H9 (cell line): ENCODE measurements around the gene P2RX6. TPM values are rescaled to one million over a fixed set of nuclear protein-coding genes. Genes with fewer than 3 reads are reported as not detected.

Experiments
- DNase-seq: peaks from one replicate; pipeline ENCODE4 v3.0.0-alpha.2; 2017
- H2AFZ ChIP-seq: one replicate; pipeline ENCODE4 v1.6.1; 2013; ENCODE audit warnings: mild to moderate bottlenecking, low read length, control low read depth, moderate library complexity
- H2AK5ac ChIP-seq: 2 replicates; pipeline ENCODE4 v1.6.1; 2013; ENCODE audit warnings: low read length, control low read depth, mixed read lengths; ENCODE audit not compliant: insufficient read length
- H2BK120ac ChIP-seq: one replicate; pipeline ENCODE4 v1.6.1; 2013; ENCODE audit warnings: low read depth, mild to moderate bottlenecking, low read length, control low read depth, inconsistent platforms; ENCODE audit not compliant: poor library complexity, severe bottlenecking
- H2BK12ac ChIP-seq: 2 replicates; pipeline ENCODE4 v1.6.1; 2013; ENCODE audit warnings: low read length, control low read depth, mixed read lengths, low read depth; ENCODE audit not compliant: insufficient read length
- H2BK15ac ChIP-seq: 2 replicates; pipeline ENCODE4 v1.6.1; 2013; ENCODE audit warnings: low read depth, low read length, control low read depth
- H2BK20ac ChIP-seq: one replicate; pipeline ENCODE4 v1.6.1; 2013; ENCODE audit warnings: low read depth, mild to moderate bottlenecking, low read length, control low read depth, inconsistent platforms; ENCODE audit not compliant: poor library complexity, severe bottlenecking
- H2BK5ac ChIP-seq: 2 replicates; pipeline ENCODE4 v1.6.1; 2013; ENCODE audit warnings: low read length, control low read depth, mixed read lengths; ENCODE audit not compliant: insufficient read length
- H3K14ac ChIP-seq: 2 replicates; pipeline ENCODE4 v1.6.1; 2013; ENCODE audit warnings: low read length, control low read depth; ENCODE audit not compliant: insufficient read depth
- H3K18ac ChIP-seq: 2 replicates; pipeline ENCODE4 v1.6.1; 2013; ENCODE audit warnings: low read depth, mild to moderate bottlenecking, mixed read lengths, low read length, control low read depth; ENCODE audit not compliant: insufficient read length
- H3K23ac ChIP-seq: 2 replicates; pipeline ENCODE4 v1.6.1; 2013; ENCODE audit warnings: low read length, control low read depth, mixed read lengths, low read depth; ENCODE audit not compliant: insufficient read length
- H3K23me2 ChIP-seq: 2 replicates; pipeline ENCODE4 v1.6.1; 2013; ENCODE audit warnings: low read depth, mild to moderate bottlenecking, mixed read lengths, low read length, control low read depth; ENCODE audit not compliant: insufficient read length, poor library complexity, severe bottlenecking
- H3K27ac ChIP-seq: 2 replicates; pipeline ENCODE4 v1.5.1; 2013; ENCODE audit warnings: low read length, control low read depth, mixed read lengths, low read depth; ENCODE audit not compliant: insufficient read length
- H3K27me3 ChIP-seq: 2 replicates; pipeline ENCODE4 v1.6.1; 2013; ENCODE audit warnings: low read length, control low read depth, inconsistent platforms; ENCODE audit not compliant: insufficient read depth
- H3K4ac ChIP-seq: 2 replicates; pipeline ENCODE4 v1.6.1; 2013; ENCODE audit warnings: low read depth, mild to moderate bottlenecking, control low read depth, inconsistent platforms, low read length, moderate library complexity
- H3K4me1 ChIP-seq: 2 replicates; pipeline ENCODE4 v1.6.1; 2013; ENCODE audit warnings: low read length, control low read depth, inconsistent platforms; ENCODE audit not compliant: insufficient read depth
- H3K4me2 ChIP-seq: 2 replicates; pipeline ENCODE4 v1.6.1; 2013; ENCODE audit warnings: low read length, control low read depth, mixed read lengths; ENCODE audit not compliant: insufficient read length, insufficient read depth
- H3K56ac ChIP-seq: 2 replicates; pipeline ENCODE4 v1.6.1; 2013; ENCODE audit warnings: low read depth, mild to moderate bottlenecking, mixed read lengths, low read length, control low read depth; ENCODE audit not compliant: insufficient read length
- H3K79me1 ChIP-seq: 2 replicates; pipeline ENCODE4 v1.6.1; 2013; ENCODE audit warnings: low read depth, mild to moderate bottlenecking, moderate library complexity, low read length, control low read depth, inconsistent platforms; ENCODE audit not compliant: insufficient read depth, poor library complexity, severe bottlenecking
- H3K79me2 ChIP-seq: 2 replicates; pipeline ENCODE4 v1.6.1; 2013; ENCODE audit warnings: low read length, control low read depth, inconsistent platforms; ENCODE audit not compliant: insufficient read depth
- H3K9ac ChIP-seq: 2 replicates; pipeline ENCODE4 v1.6.1; 2013; ENCODE audit warnings: low read length, control low read depth, mixed read lengths; ENCODE audit not compliant: insufficient read length; ENCODE audit errors: extremely low read depth
- H3K9me3 ChIP-seq: one replicate; pipeline ENCODE4 v1.6.1; 2013; ENCODE audit warnings: low read depth, low read length, inconsistent platforms; ENCODE audit not compliant: control insufficient read depth
- H3T11ph ChIP-seq: one replicate; pipeline ENCODE4 v1.6.1; 2013; ENCODE audit warnings: mild to moderate bottlenecking, low read length, control low read depth, inconsistent platforms
- H4K20me1 ChIP-seq: one replicate; pipeline ENCODE4 v1.6.1; 2013; ENCODE audit not compliant: control insufficient read depth, insufficient read length, insufficient read depth
- H4K5ac ChIP-seq: 2 replicates; pipeline ENCODE4 v1.6.1; 2013; ENCODE audit warnings: low read depth, mild to moderate bottlenecking, mixed read lengths, low read length, control low read depth; ENCODE audit not compliant: insufficient read length
- H4K8ac ChIP-seq: replicated peaks from 2 replicates; pipeline ENCODE4 v1.6.1; 2013; ENCODE audit warnings: low read length, control low read depth, mixed read lengths, low read depth; ENCODE audit not compliant: insufficient read length
- H4K91ac ChIP-seq: 2 replicates; pipeline ENCODE4 v1.6.1; 2013; ENCODE audit warnings: low read depth, mild to moderate bottlenecking, moderate library complexity, mixed read lengths, low read length, control low read depth; ENCODE audit not compliant: insufficient read length
- H3K27ac Mint-ChIP-seq, 3 experiments: 2 replicates in 2 of 3; 3 replicates in 1 of 3; pipeline ENCODE4 v1.8.0; 2020 to 2021; ENCODE audit warnings: mixed read lengths in 3 of 3, mild to moderate bottlenecking in 1 of 3, moderate library complexity in 1 of 3
- H3K27me3 Mint-ChIP-seq: 2 replicates; pipeline ENCODE4 v1.8.0; 2021; ENCODE audit warnings: low read depth, mild to moderate bottlenecking, moderate library complexity, mixed read lengths
- H3K36me3 Mint-ChIP-seq, 3 experiments: 2 replicates in 2 of 3; 3 replicates in 1 of 3; pipeline ENCODE4 v1.8.0; 2020 to 2021; ENCODE audit warnings: low read depth in 3 of 3, mixed read lengths in 3 of 3; ENCODE audit not compliant: insufficient read depth in 1 of 3
- H3K4me1 Mint-ChIP-seq, 2 experiments: 2 replicates each; pipeline ENCODE4 v1.8.0; 2020; ENCODE audit warnings: mixed read lengths in 2 of 2
- H3K4me3 Mint-ChIP-seq, 2 experiments: 2 replicates in 1 of 2; 3 replicates in 1 of 2; pipeline ENCODE4 v1.8.0; 2020 to 2021; ENCODE audit warnings: mild to moderate bottlenecking in 2 of 2, mixed read lengths in 2 of 2, moderate library complexity in 1 of 2
- H3K9me3 Mint-ChIP-seq, 2 experiments: 2 replicates in 1 of 2; 3 replicates in 1 of 2; pipeline ENCODE4 v1.8.0; 2020; ENCODE audit warnings: mild to moderate bottlenecking in 2 of 2, mixed read lengths in 2 of 2, moderate library complexity in 1 of 2
- WGBS: extraction: QIAGEN DNeasy Blood & Tissue Kit; methylation state at CpG from one replicate; pipeline ENCODE4 v1.1.7; 2013; ENCODE audit warnings: missing lambda C conversion rate, low lambda C conversion rate, mixed read lengths; ENCODE audit not compliant: insufficient read length; ENCODE audit errors: extremely low coverage; 5-methylcytosine and 5-hydroxymethylcytosine counted together
- total RNA-seq: library from RNA; stranded (reverse); gene quantifications from 2 replicates; pipeline ENCODE4 v1.2.1, GENCODE V29; 2021
- TF ChIP-seq, protein P1 (sequence below): fragments of 200-600 bp; sonication (generic); conservative IDR thresholded peaks from 3 replicates; pipeline ENCODE4 v1.8.0; 2021; ENCODE audit warnings: antibody characterized with exemption, mild to moderate bottlenecking

Gene P2RX6
- total RNA-seq, 1 experiment from 2014 or later, result not detected

DNA sequence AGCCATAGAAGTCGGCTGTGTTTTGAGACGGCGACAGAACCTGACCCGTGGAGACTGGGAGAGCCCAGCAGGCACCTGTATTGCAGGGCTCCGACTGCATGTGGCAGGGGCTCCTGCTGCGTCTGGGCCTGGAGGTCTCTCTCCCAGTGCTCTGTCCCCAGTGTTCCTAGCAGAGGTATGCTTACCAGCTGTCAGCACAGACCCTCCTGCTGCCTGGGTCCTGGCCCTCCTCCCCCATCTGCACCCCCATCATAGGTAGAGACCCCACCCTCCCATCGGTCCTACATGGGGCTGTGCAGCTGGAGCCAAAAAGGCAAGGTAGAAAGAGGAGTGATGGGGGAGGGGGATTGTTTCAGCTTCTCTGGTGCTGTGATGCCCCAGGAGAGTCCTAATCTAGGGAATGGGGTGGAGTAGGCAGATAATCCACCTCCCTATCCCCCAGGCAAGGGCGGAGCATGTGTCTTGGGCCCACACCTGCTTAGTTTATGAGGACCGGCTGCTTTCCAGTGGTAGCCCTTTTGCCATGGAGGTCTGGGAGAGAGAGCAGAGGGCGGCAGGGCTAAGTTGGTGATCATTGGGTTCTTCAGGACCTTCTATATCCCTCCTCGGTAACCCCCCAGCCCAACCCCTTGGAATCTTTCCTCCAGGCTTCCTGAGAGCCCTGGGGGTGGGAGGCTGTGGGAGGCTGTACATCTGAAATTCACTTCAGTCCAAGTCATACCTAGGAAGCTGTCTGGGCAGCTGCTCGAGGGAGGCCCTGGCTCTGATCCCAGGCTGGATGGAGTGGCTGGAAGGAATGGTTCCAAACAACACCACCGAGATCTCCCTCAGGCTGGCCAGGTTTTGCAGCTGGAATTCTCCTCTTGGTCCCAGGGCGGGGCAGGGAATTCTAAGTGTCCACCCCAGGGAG is 12.1 kb downstream of the P2RX6 start:
- H3K56ac ChIP-seq, result no peak overlapping the region
- no peaks in the 10 kb centered on the region; the same call in 1 of the 2 replicates for H3K27me3 ChIP-seq
- H2BK12ac ChIP-seq, result no peak overlapping the region
- no CpG with 5 or more reads among the region's 14 CpGs for WGBS
- H3K27ac ChIP-seq, result no peak overlapping the region
- Mint-ChIP-seq H3K4me3 (no peak overlapping the region), H3K27me3 (peaks cover 28% of the 10 kb centered on the region), H3K4me1 (peaks cover 10 to 18% of the 10 kb centered on the region in 2 experiments), H3K9me3 (no peaks in the 10 kb centered on the region), H3K36me3 (no peaks in the 10 kb centered on the region), H3K27ac (no peak overlapping the region; a peak in 1 of 7 replicates)
- H4K8ac ChIP-seq, result no peak overlapping the region
- H4K5ac ChIP-seq, result no peak overlapping the region
- H3K9me3 ChIP-seq, result no peaks in the 10 kb centered on the region
- H2BK15ac ChIP-seq, result no peak overlapping the region
- no peak overlapping the region for H4K91ac ChIP-seq
- no peaks in the 10 kb centered on the region for H3K23me2 ChIP-seq
- no peaks in the 10 kb centered on the region for H4K20me1 ChIP-seq
- H3K79me2 ChIP-seq, result no peaks in the 10 kb centered on the region
- no peak overlapping the region for H2BK5ac ChIP-seq
- no peak overlapping the region for H3K4me2 ChIP-seq
- H3K14ac ChIP-seq, result no peak overlapping the region; the same call in 1 of the 2 replicates
- no peak overlapping the region for H3K23ac ChIP-seq
- no peaks in the 10 kb centered on the region for H3K79me1 ChIP-seq
- H3T11ph ChIP-seq, result no peak overlapping the region
- no peak overlapping the region for H2AK5ac ChIP-seq
- H2BK120ac ChIP-seq, result no peak overlapping the region
- H3K18ac ChIP-seq, result no peak overlapping the region
- H2AFZ ChIP-seq, result no peak overlapping the region
- H3K4ac ChIP-seq, result no peak overlapping the region
- DNase-seq, result no peak
- TF ChIP-seq, protein P1, sequence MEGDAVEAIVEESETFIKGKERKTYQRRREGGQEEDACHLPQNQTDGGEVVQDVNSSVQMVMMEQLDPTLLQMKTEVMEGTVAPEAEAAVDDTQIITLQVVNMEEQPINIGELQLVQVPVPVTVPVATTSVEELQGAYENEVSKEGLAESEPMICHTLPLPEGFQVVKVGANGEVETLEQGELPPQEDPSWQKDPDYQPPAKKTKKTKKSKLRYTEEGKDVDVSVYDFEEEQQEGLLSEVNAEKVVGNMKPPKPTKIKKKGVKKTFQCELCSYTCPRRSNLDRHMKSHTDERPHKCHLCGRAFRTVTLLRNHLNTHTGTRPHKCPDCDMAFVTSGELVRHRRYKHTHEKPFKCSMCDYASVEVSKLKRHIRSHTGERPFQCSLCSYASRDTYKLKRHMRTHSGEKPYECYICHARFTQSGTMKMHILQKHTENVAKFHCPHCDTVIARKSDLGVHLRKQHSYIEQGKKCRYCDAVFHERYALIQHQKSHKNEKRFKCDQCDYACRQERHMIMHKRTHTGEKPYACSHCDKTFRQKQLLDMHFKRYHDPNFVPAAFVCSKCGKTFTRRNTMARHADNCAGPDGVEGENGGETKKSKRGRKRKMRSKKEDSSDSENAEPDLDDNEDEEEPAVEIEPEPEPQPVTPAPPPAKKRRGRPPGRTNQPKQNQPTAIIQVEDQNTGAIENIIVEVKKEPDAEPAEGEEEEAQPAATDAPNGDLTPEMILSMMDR, result no peak
- H3K4me1 ChIP-seq, result no peaks in the 10 kb centered on the region; the same call in 1 of the 2 replicates
- H2BK20ac ChIP-seq, result no peak overlapping the region
- no peak overlapping the region for H3K9ac ChIP-seq
